Neuronal stem cell (in vitro differentiated cells): ENCODE results near the gene TMEM187.

Source experiments
- DNase-seq: peaks from one replicate; pipeline ENCODE4 v3.0.0-alpha.2; 2013; ENCODE audit warnings: low spot score
- H2AFZ ChIP-seq: one replicate; pipeline ENCODE4 v1.6.1; 2013; ENCODE audit warnings: mild to moderate bottlenecking, low read length, inconsistent platforms
- H2AK5ac ChIP-seq: 2 replicates; pipeline ENCODE4 v1.6.1; 2013; ENCODE audit warnings: low read depth, mild to moderate bottlenecking, inconsistent platforms, low read length, moderate library complexity, mixed read lengths
- H2BK120ac ChIP-seq: 2 replicates; pipeline ENCODE4 v1.6.1; 2013; ENCODE audit warnings: low read depth, mild to moderate bottlenecking, inconsistent platforms, low read length, moderate library complexity, mixed read lengths
- H2BK12ac ChIP-seq: one replicate; pipeline ENCODE4 v1.6.1; 2013; ENCODE audit warnings: low read length, inconsistent platforms
- H2BK15ac ChIP-seq: 2 replicates; pipeline ENCODE4 v1.6.1; 2013; ENCODE audit warnings: mild to moderate bottlenecking, low read length, inconsistent platforms, mixed read lengths
- H2BK5ac ChIP-seq: one replicate; pipeline ENCODE4 v1.6.1; 2013; ENCODE audit warnings: inconsistent platforms, mild to moderate bottlenecking, low read length, moderate library complexity
- H3K14ac ChIP-seq: one replicate; pipeline ENCODE4 v1.6.1; 2013; ENCODE audit warnings: low read length, inconsistent platforms
- H3K18ac ChIP-seq: 2 replicates; pipeline ENCODE4 v1.6.1; 2013; ENCODE audit warnings: low read length, inconsistent platforms
- H3K23ac ChIP-seq: 2 replicates; pipeline ENCODE4 v1.6.1; 2013; ENCODE audit warnings: low read depth, mild to moderate bottlenecking, mixed read lengths, low read length, inconsistent platforms; ENCODE audit not compliant: poor library complexity
- H3K27ac ChIP-seq: replicated peaks from 3 replicates; pipeline ENCODE4 v1.5.1; 2013; ENCODE audit warnings: low read length, inconsistent platforms
- H3K27me3 ChIP-seq, 3 experiments: 2 replicates each; pipeline ENCODE4 v1.6.1; 2013; ENCODE audit warnings: low read length in 3 of 3, mild to moderate bottlenecking in 2 of 3, inconsistent platforms in 1 of 3, low read depth in 1 of 3, mixed read lengths in 1 of 3, moderate library complexity in 1 of 3; ENCODE audit not compliant: control insufficient read depth in 3 of 3, insufficient read depth in 3 of 3
- H3K36me3 ChIP-seq, 2 donors: replicated peaks in 1 of 2; 2 replicates each; pipeline ENCODE4 v1.6.1; 2013; ENCODE audit warnings: low read length in 2 of 2; ENCODE audit not compliant: control insufficient read depth in 2 of 2, insufficient read depth in 2 of 2
- H3K4ac ChIP-seq: 2 replicates; pipeline ENCODE4 v1.6.1; 2013; ENCODE audit warnings: inconsistent platforms, mild to moderate bottlenecking, low read length, moderate library complexity
- H3K4me1 ChIP-seq, 2 donors: 1 replicate in 1 of 2; 2 replicates in 1 of 2; pipeline ENCODE4 v1.6.1; 2013; ENCODE audit warnings: low read length in 2 of 2, low read depth in 1 of 2; ENCODE audit not compliant: control insufficient read depth in 2 of 2, insufficient read depth in 1 of 2
- H3K4me2 ChIP-seq: one replicate; pipeline ENCODE4 v1.6.1; 2013; ENCODE audit warnings: mild to moderate bottlenecking, low read length, inconsistent platforms; ENCODE audit not compliant: insufficient read depth, poor library complexity, severe bottlenecking
- H3K4me3 ChIP-seq, 2 donors: 2 replicates each; pipeline ENCODE4 v1.5.1; 2013; ENCODE audit warnings: low read length in 2 of 2, mild to moderate bottlenecking in 2 of 2, inconsistent platforms in 1 of 2, moderate library complexity in 1 of 2
- H3K79me1 ChIP-seq: one replicate; pipeline ENCODE4 v1.6.1; 2013; ENCODE audit warnings: low read depth, mild to moderate bottlenecking, inconsistent platforms, low read length, moderate library complexity
- H3K9ac ChIP-seq: one replicate; pipeline ENCODE4 v1.6.1; 2013; ENCODE audit warnings: mild to moderate bottlenecking, low read depth, low read length, inconsistent platforms; ENCODE audit not compliant: poor library complexity
- H3K9me3 ChIP-seq, 2 donors: replicated peaks in 1 of 2; 2 replicates each; pipeline versions ENCODE3 to v1.6.1; 2013; ENCODE audit warnings: low read length in 2 of 2, mild to moderate bottlenecking in 2 of 2, inconsistent platforms in 1 of 2, low read depth in 1 of 2, mixed read lengths in 1 of 2, moderate library complexity in 1 of 2; ENCODE audit not compliant: control insufficient read depth in 2 of 2, insufficient read depth in 1 of 2
- H4K8ac ChIP-seq: one replicate; pipeline ENCODE4 v1.6.1; 2013; ENCODE audit warnings: low read depth, mild to moderate bottlenecking, inconsistent platforms, low read length, moderate library complexity
- H4K91ac ChIP-seq: one replicate; pipeline ENCODE4 v1.6.1; 2013; ENCODE audit warnings: low read length, low read depth, mild to moderate bottlenecking, inconsistent platforms; ENCODE audit not compliant: poor library complexity
- WGBS, 2 donors: extraction: QIAGEN DNeasy Blood & Tissue Kit; methylation state at CpG; one replicate each; pipeline ENCODE4 v1.1.7; 2013; ENCODE audit warnings: missing lambda C conversion rate in 2 of 2, mixed read lengths in 1 of 2; ENCODE audit not compliant: insufficient read length in 2 of 2, insufficient replicate concordance in 1 of 2; ENCODE audit errors: extremely low coverage in 2 of 2; 5-methylcytosine and 5-hydroxymethylcytosine counted together

TMEM187 gene

DNA sequence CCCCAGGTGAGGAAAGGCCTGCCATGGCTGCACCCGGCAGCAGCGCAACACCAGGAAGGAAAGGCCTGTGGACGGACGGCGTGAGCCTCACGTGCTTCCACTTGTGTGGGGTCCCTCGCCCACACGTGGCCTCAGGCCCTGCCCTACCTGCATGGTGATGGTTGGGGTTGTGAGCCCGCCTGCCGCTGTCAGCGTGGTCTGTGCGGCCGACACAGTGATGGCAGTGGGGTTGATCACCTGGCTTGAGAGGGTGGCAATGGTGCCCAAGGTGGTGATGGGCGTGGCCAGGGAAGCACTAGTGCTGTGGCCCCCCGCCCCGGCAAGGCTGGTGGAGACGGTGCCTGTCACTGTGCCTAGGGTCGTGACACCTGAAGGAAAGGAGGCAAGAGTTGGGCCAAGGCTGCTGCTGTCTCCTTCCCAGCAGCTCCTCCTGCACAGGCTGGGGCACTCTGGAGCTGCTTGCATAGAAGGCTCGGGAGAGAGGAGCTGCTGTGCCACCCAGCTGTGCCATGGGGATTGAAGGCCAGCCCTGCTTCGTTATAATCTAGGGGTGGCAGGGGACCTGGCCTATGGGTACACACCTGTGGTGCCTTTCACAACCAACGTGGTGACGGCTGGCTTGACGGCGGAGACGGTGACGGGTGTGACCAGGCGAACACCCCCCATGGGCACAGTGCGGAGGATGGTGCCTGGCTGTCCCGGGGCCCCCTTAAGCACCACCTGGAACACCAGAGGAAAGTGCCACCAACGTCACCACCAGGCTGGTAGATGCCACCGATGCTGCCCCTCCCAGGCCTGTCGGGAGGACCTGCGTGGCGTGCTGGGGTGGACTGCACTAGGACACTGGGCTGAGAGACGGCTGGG, 16.3 kb upstream of the TMEM187 start:
- Histone ChIP-seq H4K8ac (no peak overlapping the region), H3K9me3 (no peaks in the 10 kb centered on the region), H3K14ac (no peak overlapping the region), H3K79me1 (peaks cover 8% of the 10 kb centered on the region), H3K27ac (no peak overlapping the region), H3K4me2 (no peak overlapping the region), H3K27me3 (no peaks in the 10 kb centered on the region), H3K36me3 (peaks cover 60 to 100% of the 10 kb centered on the region in 2 donors), H2BK5ac (no peak overlapping the region), H2BK15ac (no peak overlapping the region), H2AK5ac (no peak overlapping the region), H3K4ac (no peak overlapping the region), H2BK120ac (no peak overlapping the region), H2AFZ (no peak overlapping the region), H3K9ac (no peak overlapping the region), H3K18ac (no peak overlapping the region), H3K4me3 (no peak overlapping the region), H4K91ac (no peak overlapping the region), H2BK12ac (no peak overlapping the region), H3K4me1 (peaks cover 0 to 2% of the 10 kb centered on the region in 2 donors), H3K23ac (no peak overlapping the region)
- no CpG with 5 or more reads among the region's 35 CpGs for WGBS, 2 donors
- DNase-seq, result no peak

DNA sequence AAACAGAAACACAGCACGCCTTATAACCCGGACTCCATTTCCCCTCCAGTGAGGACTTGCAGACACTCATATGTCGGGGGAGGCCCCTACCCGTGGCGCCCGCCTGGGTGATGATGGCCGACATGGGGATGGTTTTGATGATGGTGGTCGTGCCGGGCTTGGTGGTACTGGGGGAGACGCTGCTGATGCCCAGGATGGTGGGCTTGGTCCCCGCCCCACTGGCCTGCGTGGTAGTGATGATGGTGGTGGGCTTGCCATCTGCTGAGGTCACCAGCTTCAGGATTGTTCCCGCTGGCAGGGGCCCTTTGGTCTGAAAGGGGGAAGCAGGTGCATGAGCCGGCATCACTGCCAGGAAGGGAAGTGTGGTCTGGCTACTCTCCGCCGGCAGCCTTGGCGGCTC, 15.3 kb upstream of the TMEM187 start:
- Histone ChIP-seq H3K27ac (no peak overlapping the region), H3K4me1 (peaks cover 0 to 2% of the 10 kb centered on the region in 2 donors), H2BK120ac (no peak overlapping the region), H3K36me3 (peaks cover 62 to 100% of the 10 kb centered on the region in 2 donors), H3K27me3 (no peaks in the 10 kb centered on the region), H3K9me3 (no peaks in the 10 kb centered on the region), H3K4me2 (no peak overlapping the region), H4K8ac (no peak overlapping the region), H3K4ac (no peak overlapping the region), H3K4me3 (no peak overlapping the region), H3K14ac (no peak overlapping the region), H2AFZ (no peak overlapping the region), H3K18ac (no peak overlapping the region), H3K9ac (no peak overlapping the region), H3K23ac (no peak overlapping the region), H2BK5ac (no peak overlapping the region), H3K79me1 (peaks cover 11% of the 10 kb centered on the region), H2AK5ac (no peak overlapping the region), H4K91ac (no peak overlapping the region), H2BK15ac (no peak overlapping the region), H2BK12ac (no peak overlapping the region)
- no CpG with 5 or more reads among the region's 17 CpGs for WGBS, 2 donors
- DNase-seq, result no peak

GRCh38 chrX:153958605-153959004, 13.9 kb upstream of the TMEM187 start:
- no peak overlapping the region for H2AK5ac ChIP-seq
- no peak overlapping the region for H2BK5ac ChIP-seq
- no CpG with 5 or more reads among the region's 14 CpGs for WGBS, 2 donors
- no peak overlapping the region for H3K18ac ChIP-seq
- H3K36me3 ChIP-seq, result peaks cover 61 to 100% of the 10 kb centered on the region in 2 donors
- no peak overlapping the region for H4K8ac ChIP-seq
- no peak overlapping the region for H3K9ac ChIP-seq
- H2AFZ ChIP-seq, result no peak overlapping the region
- H3K79me1 ChIP-seq, result peaks cover 12% of the 10 kb centered on the region
- H3K27ac ChIP-seq, result no peak overlapping the region
- H3K27me3 ChIP-seq, result no peaks in the 10 kb centered on the region
- H2BK15ac ChIP-seq, result no peak overlapping the region
- no peak for DNase-seq
- no peak overlapping the region for H4K91ac ChIP-seq
- H3K4me2 ChIP-seq, result no peak overlapping the region
- no peak overlapping the region for H2BK12ac ChIP-seq
- H3K4me3 ChIP-seq, result no peak overlapping the region
- no peaks in the 10 kb centered on the region for H3K9me3 ChIP-seq
- no peaks in the 10 kb centered on the region for H3K4me1 ChIP-seq
- H3K14ac ChIP-seq, result no peak overlapping the region
- no peak overlapping the region for H3K23ac ChIP-seq
- no peak overlapping the region for H2BK120ac ChIP-seq
- H3K4ac ChIP-seq, result no peak overlapping the region

DNA sequence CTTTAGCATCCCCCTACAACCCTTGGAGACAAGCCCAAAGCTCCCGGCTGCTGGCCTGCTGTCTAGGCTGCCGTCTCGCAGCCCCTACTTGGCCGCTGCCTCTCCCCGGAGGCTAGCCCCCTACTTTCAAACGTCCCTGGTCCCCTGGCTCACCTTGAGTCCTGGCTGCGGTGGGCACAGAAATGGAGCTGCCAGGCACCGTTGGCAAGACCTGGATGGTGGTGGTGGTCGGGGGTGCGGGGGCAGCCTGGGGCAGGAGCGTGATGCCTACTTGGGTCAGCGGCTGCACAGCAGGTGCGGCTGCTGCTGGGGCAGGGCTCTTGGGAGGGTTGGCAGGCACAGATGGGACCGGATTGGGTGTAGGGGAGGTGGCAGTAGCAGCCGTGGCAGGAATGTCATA, 12.9 kb upstream of the TMEM187 start:
- no peak overlapping the region for H4K8ac ChIP-seq
- H3K4ac ChIP-seq, result no peak overlapping the region
- WGBS, 2 donors, result no CpG with 5 or more reads among the region's 15 CpGs
- H4K91ac ChIP-seq, result no peak overlapping the region
- no peak overlapping the region for H2BK15ac ChIP-seq
- peaks cover 12% of the 10 kb centered on the region for H3K79me1 ChIP-seq
- H3K4me3 ChIP-seq, result no peak overlapping the region
- no peak overlapping the region for H3K9ac ChIP-seq
- H3K36me3 ChIP-seq, result peaks cover 60 to 100% of the 10 kb centered on the region in 2 donors
- no peaks in the 10 kb centered on the region for H3K4me1 ChIP-seq
- no peak overlapping the region for H2AFZ ChIP-seq
- no peak overlapping the region for H2BK5ac ChIP-seq
- peak overlapping the region; percentile 20 for H3K23ac ChIP-seq
- H3K27ac ChIP-seq, result no peak overlapping the region
- H3K4me2 ChIP-seq, result no peak overlapping the region
- H3K27me3 ChIP-seq, result no peaks in the 10 kb centered on the region
- H2BK120ac ChIP-seq, result no peak overlapping the region
- H3K14ac ChIP-seq, result no peak overlapping the region
- H3K18ac ChIP-seq, result no peak overlapping the region
- no peak for DNase-seq
- no peaks in the 10 kb centered on the region for H3K9me3 ChIP-seq
- H2AK5ac ChIP-seq, result no peak overlapping the region
- H2BK12ac ChIP-seq, result no peak overlapping the region
